Endodermal cell (in vitro differentiated cells): ENCODE data around the gene NOP9. TPM values are rescaled to one million over a fixed set of nuclear protein-coding genes. Genes with fewer than 3 reads are reported as not detected.

Experiments used
- DNase-seq: peaks from one replicate; pipeline ENCODE4 v3.0.0-alpha.2; 2017
- H3K27ac ChIP-seq: 2 replicates; pipeline ENCODE4 v1.5.1; 2013; ENCODE audit warnings: mild to moderate bottlenecking, low read depth, low read length, moderate library complexity
- H3K27me3 ChIP-seq: 2 replicates; pipeline ENCODE4 v1.6.1; 2013; ENCODE audit warnings: mild to moderate bottlenecking, low read length, moderate library complexity; ENCODE audit not compliant: insufficient read depth, control insufficient read depth, poor library complexity, severe bottlenecking
- H3K36me3 ChIP-seq: 2 replicates; pipeline ENCODE4 v1.7.0; 2013; ENCODE audit warnings: mild to moderate bottlenecking, low read length, moderate library complexity; ENCODE audit not compliant: control insufficient read depth, insufficient read depth
- H3K4me1 ChIP-seq: one replicate; pipeline ENCODE4 v1.7.0; 2013; ENCODE audit warnings: low read length; ENCODE audit not compliant: control insufficient read depth, insufficient read depth
- H3K4me3 ChIP-seq: 2 replicates; pipeline ENCODE4 v1.5.1; 2013; ENCODE audit warnings: mild to moderate bottlenecking, low read length, moderate library complexity
- H3K9ac ChIP-seq: 2 replicates; pipeline ENCODE4 v1.6.1; 2013; ENCODE audit warnings: mild to moderate bottlenecking, low read length, moderate library complexity; ENCODE audit not compliant: poor library complexity, severe bottlenecking; ENCODE audit errors: extremely low read depth
- H3K9me3 ChIP-seq: 2 replicates; pipeline ENCODE4 v1.6.1; 2013; ENCODE audit warnings: mild to moderate bottlenecking, low read length, moderate library complexity; ENCODE audit not compliant: control insufficient read depth
- H3K27ac Mint-ChIP-seq: 2 replicates; pipeline ENCODE4 v1.8.0; 2020; ENCODE audit warnings: mixed read lengths
- H3K27me3 Mint-ChIP-seq: 2 replicates; pipeline ENCODE4 v1.8.0; 2021; ENCODE audit warnings: mild to moderate bottlenecking, mixed read lengths; ENCODE audit not compliant: insufficient read depth
- H3K36me3 Mint-ChIP-seq: 2 replicates; pipeline ENCODE4 v1.8.0; 2020; ENCODE audit warnings: low read depth, mixed read lengths
- H3K4me1 Mint-ChIP-seq: 2 replicates; pipeline ENCODE4 v1.8.0; 2020; ENCODE audit warnings: mixed read lengths
- H3K4me3 Mint-ChIP-seq: 2 replicates; pipeline ENCODE4 v1.8.0; 2020; ENCODE audit warnings: mild to moderate bottlenecking, moderate library complexity, mixed read lengths
- H3K9me3 Mint-ChIP-seq: 2 replicates; pipeline ENCODE4 v1.8.0; 2020; ENCODE audit warnings: mild to moderate bottlenecking, mixed read lengths
- WGBS, 2 experiments: methylation state at CpG; one replicate each; pipeline versions ENCODE4 v1.1.5 to v1.1.7; 2013; ENCODE audit warnings: missing lambda C conversion rate in 2 of 2, mixed read lengths in 1 of 2; ENCODE audit not compliant: insufficient coverage in 1 of 2, insufficient read length in 1 of 2; 5-methylcytosine and 5-hydroxymethylcytosine counted together
- total RNA-seq, 2 donors: library from RNA; stranded (reverse); fragmentation: NEBNext Ultra II Directional in 1 of 2; extraction: Animal tissue kit (Norgen Biotek cat#: 25700) in 1 of 2; gene quantifications; 2 replicates in 1 of 2; 3 replicates in 1 of 2; pipeline ENCODE4 v1.2.1, GENCODE V29; 2021
- TF ChIP-seq, protein P1 (sequence below): fragments of 200-600 bp; sonication (generic); conservative IDR thresholded peaks from 2 replicates; pipeline ENCODE4 v1.5.0; 2021; ENCODE audit warnings: antibody characterized with exemption, mild to moderate bottlenecking

Gene NOP9
- total RNA-seq, 2 donors from 2014 or later: 31.1 to 32.0 TPM

DNA sequence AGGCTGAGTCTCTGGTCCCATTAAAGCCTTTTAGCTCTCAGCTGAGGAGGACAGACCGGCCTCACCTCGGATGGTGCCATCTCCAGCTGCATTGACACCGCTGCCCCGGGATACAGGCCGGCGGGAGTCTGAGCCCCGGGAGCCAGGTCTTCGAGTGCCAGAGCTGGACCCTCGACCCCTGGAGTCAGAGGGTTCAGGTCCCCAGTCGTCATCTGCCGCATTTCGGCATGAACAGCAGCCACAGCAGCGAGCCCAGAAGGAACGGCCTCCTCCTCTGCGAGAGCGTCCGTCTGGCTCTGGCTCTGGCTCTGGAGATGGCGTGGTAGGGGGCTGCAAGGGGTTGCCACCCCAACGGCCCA, 37.7 kb upstream of the NOP9 start:
- no peaks in the 10 kb centered on the region for H3K4me1 ChIP-seq
- H3K27ac ChIP-seq: no peak overlapping the region
- WGBS, 2 experiments: 93 to 97% methylated on average over 9 to 19 of the region's 19 CpGs
- H3K4me3 ChIP-seq: no peak overlapping the region
- Mint-ChIP-seq H3K27me3 (no peaks in the 10 kb centered on the region), H3K4me1 (no peaks in the 10 kb centered on the region), H3K4me3 (no peak overlapping the region), H3K36me3 (peaks cover under 1% of the 10 kb centered on the region), H3K27ac (no peak overlapping the region), H3K9me3 (no peaks in the 10 kb centered on the region)
- H3K27me3 ChIP-seq: no peaks in the 10 kb centered on the region
- no peak for DNase-seq
- H3K36me3 ChIP-seq: no peaks in the 10 kb centered on the region
- no peaks in the 10 kb centered on the region for H3K9me3 ChIP-seq
- H3K9ac ChIP-seq: no peak overlapping the region
- TF ChIP-seq, protein P1, sequence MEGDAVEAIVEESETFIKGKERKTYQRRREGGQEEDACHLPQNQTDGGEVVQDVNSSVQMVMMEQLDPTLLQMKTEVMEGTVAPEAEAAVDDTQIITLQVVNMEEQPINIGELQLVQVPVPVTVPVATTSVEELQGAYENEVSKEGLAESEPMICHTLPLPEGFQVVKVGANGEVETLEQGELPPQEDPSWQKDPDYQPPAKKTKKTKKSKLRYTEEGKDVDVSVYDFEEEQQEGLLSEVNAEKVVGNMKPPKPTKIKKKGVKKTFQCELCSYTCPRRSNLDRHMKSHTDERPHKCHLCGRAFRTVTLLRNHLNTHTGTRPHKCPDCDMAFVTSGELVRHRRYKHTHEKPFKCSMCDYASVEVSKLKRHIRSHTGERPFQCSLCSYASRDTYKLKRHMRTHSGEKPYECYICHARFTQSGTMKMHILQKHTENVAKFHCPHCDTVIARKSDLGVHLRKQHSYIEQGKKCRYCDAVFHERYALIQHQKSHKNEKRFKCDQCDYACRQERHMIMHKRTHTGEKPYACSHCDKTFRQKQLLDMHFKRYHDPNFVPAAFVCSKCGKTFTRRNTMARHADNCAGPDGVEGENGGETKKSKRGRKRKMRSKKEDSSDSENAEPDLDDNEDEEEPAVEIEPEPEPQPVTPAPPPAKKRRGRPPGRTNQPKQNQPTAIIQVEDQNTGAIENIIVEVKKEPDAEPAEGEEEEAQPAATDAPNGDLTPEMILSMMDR: no peak

DNA sequence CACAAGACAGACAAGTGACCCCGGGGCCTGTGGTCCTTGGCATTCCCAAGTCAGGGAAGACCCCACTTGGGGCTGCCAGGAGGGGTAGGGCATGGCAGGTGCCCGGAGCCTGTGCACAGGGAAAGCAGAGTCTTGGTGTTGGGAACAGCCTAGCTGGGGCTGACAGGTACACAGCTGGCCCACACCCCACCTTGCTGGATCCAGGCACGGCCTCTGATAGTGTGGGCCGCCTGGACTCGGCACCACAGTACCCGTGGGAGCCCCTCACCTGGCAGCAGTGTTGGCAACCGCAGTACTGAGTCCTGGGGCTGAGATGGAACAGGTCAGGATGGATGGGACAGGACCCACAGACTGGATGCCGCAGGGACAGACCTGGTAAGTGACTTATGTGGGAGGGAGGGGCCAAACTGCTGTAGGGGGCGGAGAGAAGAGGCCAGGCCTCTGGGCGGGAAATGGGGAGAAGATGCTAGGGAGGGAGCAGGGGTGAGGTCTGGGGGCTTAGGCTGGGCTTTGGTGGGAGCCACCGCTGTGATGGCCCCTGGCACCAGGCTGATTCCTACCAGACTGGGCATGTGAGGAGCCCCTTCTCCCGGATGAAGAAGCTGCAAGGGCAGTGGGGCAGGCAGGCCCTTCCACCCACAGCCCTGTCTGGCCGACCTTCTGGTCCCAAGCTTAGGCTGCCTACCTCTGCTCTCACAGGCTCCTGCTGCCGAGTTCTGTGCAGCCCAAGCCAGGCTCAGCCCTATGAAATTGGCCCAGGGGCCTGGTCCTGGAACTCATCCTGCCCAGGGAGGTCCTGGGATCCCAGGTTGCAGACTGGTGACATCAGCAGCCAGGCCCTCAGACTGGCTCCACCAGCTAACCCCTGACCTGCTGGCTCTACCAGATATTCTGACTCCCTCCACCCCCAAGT, 36.6 kb upstream of the NOP9 start, which contains the start of gene TGM1:
TSS of gene TGM1 (minus strand) at position 357 of the 913 bp plus-strand sequence. CDS start 825 bp downstream, outside the sequence.
- Mint-ChIP-seq H3K36me3 (peaks cover 5% of the 10 kb centered on the region), H3K9me3 (no peaks in the 10 kb centered on the region), H3K4me3 (no peak within 1 kb of the TSS), H3K27me3 (no peaks in the 10 kb centered on the region), H3K27ac (no peak within 1 kb of the TSS), H3K4me1 (no peaks in the 10 kb centered on the region)
- H3K27ac ChIP-seq: no peak within 1 kb of the TSS
- 68 to 83% methylated on average over 6 to 14 of the region's 14 CpGs for WGBS, 2 experiments
- no peaks in the 10 kb centered on the region for H3K4me1 ChIP-seq
- TF ChIP-seq, protein P1: no peak
- peak; percentile 61 for DNase-seq
- no peaks in the 10 kb centered on the region for H3K27me3 ChIP-seq
- H3K4me3 ChIP-seq: no peak within 1 kb of the TSS
- no peaks in the 10 kb centered on the region for H3K9me3 ChIP-seq
- no peak within 1 kb of the TSS for H3K9ac ChIP-seq
- H3K36me3 ChIP-seq: no peaks in the 10 kb centered on the region

DNA sequence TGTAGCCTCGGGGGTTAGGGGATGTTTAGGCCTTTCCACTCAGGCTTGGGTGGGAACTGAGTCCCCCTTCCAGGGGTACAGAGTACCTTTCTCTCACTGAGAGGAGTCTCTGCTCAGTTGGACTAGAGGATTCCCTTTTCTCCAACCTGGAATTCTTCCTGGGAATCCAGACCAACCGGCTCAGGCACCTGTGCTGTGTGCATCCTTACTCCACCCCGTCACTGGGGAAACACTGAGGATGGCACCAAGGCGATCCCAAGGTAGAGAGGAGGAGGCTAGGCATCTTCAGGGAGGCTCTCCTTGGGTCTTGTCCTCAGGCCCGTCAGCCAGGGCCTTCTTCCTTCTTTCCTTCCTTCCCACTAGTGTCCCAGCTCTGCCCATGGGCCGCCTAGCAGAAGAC, 35.8 kb upstream of the NOP9 start:
- TF ChIP-seq, protein P1: no peak
- H3K27ac Mint-ChIP-seq: no peak overlapping the region
- Histone ChIP-seq H3K9me3 (no peaks in the 10 kb centered on the region), H3K4me3 (no peak overlapping the region), H3K27ac (no peak overlapping the region), H3K36me3 (no peaks in the 10 kb centered on the region), H3K4me1 (no peaks in the 10 kb centered on the region), H3K9ac (no peak overlapping the region), H3K27me3 (no peaks in the 10 kb centered on the region)
- peaks cover 5% of the 10 kb centered on the region for H3K36me3 Mint-ChIP-seq
- H3K27me3 Mint-ChIP-seq: no peaks in the 10 kb centered on the region
- no peaks in the 10 kb centered on the region for H3K9me3 Mint-ChIP-seq
- 80 to 90% methylated on average over 2 to 6 of the region's 6 CpGs for WGBS, 2 experiments
- no peak overlapping the region for H3K4me3 Mint-ChIP-seq
- DNase-seq: no peak
- no peaks in the 10 kb centered on the region for H3K4me1 Mint-ChIP-seq
